TTC549 (cell line): ENCODE results near the gene F12.
A peak's percentile ranks its signal among the peaks of the same experiment; 100 is the strongest.
"Not testable (repeated sequence)": the region's sequence is repeated elsewhere in the genome, so short reads cannot be mapped to it uniquely, and the experiment has no call there.

Experiments
- FAIRE-seq: peaks from 2 replicates; lab custom pipeline; 2012; peaks lifted over from hg19 to GRCh38; lab: Jason Lieb, UNC

Gene F12

DNA sequence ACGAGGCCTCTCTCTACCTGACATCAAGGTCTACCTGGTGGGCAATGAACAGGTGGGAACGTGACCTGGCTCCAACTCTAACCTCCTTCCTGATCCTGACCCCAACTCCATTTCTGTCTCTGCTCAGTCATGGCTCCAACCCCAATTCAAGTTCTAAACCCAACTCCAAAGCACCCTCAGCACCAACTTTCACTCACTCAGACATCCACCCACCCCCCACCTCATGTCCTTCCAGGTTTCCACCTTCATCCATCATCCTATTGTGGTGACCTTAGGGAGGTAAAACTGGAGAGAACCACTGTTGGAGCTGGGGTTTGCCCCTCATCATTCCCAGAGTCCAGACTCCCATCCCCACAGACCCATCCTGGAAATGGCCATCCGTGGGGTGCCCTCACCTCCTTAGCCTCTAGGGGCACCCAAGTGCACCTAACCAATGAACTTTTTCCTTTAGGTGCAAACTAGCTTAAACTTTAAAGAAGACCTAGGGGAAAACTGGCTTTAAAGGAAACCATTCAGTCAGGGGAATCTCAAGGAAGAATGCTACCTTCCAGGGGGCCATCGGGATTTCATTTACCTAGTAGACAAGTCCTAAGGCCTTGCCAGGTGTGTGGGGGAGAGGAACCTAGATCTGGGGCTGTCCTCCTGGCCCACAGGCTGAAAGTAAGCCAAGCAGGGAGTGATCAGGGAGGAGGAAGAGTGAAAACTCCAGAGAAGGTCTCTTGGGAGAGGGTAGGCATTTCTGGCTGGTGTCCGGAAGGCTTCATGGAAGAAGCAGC, 40.3 kb downstream of the F12 start:
- no peak for FAIRE-seq

DNA sequence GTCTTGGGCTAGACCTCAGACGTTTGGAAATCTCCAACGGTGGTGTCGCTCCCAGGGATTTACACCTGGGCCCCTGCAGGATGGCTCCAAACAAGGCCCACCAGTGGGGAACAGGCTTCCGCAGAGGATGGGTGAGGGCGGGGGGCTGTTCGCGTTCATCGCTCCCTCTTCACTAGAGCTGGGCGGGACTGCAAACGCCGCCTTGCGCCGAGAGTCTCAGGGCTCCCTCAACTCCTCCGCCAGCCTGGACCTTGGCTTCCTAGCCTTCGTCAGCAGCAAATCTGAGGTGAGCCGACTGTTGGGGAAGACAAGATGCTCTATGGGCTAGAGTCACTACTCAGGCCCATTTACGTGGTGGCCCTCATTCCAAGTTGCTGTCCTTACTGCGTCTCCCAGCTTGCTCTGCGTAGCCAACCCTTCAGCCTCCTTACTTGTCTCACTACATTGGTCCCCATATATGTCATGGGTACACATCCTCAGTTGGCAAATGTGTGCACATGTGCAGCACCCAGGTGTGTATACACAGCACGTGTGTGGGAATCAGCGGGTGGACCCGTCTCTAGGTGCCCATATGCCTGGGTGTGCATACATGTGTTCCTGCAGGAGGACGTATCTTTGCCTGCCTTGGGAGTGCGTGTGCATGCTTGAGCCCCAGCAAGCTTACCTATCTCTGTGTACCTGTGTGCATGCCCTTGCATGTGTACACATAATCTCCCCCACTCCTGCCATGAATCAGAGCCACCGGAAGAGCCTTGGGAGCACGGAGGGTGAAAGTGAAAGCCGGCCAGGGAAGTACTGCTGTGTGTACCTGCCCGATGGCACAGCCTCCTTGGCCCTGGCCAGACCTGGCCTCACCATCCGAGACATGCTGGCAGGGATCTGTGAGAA, 41.1 kb downstream of the F12 start:
- FAIRE-seq = no peak

DNA sequence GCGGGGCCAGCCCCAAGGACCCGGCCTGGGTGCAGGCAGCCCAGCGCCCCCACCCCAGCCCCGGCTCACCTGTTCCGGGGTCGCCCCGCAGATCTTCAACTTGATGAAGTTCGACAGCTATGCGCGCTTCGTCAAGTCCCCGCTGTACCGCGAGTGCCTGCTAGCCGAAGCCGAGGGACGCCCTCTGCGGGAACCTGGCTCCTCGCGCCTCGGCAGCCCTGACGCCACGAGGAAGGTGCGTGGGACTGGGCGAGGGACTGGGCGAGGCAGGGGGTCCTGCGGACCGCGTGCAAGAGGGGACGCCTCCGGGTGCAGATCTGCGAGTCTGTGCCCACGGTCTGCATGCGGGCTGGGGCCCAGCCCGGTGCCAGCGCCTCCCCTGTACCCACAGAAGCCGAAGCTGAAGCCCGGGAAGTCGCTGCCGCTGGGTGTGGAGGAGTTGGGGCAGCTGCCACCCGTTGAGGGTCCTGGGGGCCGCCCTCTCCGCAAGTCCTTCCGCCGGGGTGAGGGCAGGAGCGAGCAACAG, 42.0 kb downstream of the F12 start:
- FAIRE-seq = no peak

DNA sequence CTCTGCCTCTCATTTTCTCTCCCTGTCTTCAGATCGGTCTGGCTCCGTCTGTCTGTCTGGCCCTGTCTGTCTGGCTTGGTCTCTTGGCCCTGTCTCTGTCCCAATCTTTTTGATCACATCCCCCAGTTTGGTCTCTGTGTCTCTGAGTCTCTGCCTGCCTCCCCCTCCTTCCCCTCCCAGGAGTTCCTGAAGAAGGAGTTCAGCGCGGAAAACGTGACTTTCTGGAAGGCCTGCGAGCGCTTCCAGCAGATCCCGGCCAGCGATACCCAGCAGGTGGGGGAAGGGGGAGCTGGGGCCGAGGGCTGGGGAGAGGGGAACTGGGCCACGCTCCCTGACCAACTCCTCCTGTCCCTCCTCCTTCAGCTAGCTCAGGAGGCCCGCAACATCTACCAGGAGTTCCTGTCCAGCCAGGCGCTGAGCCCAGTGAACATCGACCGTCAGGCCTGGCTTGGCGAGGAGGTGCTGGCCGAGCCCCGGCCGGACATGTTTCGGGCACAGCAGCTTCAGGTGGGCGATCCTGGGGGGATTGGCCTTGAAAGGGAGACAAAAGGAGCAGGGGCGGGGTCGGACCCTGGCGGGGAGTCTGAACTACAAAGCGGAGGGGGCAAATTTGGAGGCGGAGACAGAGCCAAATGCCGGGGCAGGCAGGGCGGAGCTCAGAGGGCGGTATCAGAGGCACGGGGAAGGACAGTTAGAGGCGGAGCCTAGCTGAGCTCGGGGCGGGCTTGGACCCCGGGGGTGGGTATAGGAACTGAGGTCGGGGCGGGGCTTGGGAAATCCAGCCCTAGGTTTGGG, 42.6 kb downstream of the F12 start:
- FAIRE-seq = peak; percentile 55

DNA sequence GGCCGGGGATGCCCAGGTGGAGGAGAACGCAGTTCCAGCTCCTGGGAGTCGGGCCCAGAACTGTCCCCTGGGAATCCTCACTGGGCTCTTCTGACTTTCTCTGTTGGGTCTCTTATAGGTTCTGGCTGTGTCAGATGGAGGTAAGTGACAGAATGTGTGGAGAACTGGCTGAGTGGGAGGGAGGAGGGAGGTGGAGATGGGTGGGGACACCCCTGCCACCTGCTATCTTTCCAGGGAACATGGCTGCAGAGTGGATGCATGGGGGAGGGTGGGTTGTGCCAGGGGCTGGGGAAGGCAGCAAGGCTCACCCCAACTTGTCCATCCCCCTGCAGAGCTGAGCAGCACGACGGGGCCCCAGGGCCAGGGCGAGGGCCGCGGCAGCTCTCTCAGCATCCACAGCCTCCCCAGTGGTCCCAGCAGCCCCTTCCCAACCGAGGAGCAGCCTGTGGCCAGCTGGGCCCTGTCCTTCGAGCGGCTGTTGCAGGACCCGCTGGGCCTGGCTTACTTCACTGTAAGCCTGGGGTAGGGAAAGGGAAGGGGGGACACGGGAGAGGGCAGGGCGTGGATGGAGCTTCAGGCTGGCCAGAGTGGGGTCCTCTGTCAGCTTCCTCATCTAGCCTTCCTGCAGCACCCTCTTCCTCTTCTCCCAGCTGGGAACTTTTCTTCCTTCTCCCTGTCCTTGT, 43.4 kb downstream of the F12 start:
- no peak for FAIRE-seq

DNA sequence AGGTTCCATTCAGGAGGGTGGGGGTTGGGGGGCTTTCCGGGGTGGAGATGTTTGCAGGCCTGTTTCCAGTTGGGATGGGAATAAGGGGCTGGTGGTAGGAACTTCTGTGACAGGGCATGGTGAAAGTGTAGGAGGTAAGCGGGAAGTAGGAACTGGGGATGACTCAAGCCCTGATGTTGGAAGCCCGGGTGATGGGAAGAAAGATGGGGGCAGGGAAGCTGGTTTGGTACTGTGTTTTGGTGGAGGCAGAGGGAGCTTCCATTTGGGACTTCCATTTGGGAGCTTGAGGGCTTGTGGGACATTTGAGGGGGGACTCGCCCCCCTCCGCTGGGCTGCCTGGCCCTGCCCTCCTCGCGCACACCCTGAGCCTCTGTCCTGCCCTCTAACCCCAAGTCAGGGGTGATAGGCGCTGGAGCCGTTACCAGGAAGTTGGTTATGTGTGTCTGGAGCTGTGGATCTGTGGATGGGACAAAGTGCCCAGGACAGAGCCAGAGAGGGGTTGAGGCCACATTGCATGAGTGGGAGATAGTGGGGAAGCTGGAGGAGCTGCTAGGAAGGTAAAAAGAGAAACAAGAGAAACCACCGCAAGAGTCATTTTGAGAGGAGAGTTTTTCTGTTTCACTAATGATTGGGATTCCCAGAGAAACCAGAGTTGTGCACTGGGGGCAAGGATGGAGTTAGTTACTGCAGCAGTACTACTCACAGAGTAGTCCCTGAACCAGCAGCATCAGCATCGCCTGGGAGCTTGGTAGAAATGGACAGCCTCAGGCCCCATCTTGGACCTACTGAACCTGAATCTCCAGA, 45.0 kb downstream of the F12 start:
- FAIRE-seq = no peak

DNA sequence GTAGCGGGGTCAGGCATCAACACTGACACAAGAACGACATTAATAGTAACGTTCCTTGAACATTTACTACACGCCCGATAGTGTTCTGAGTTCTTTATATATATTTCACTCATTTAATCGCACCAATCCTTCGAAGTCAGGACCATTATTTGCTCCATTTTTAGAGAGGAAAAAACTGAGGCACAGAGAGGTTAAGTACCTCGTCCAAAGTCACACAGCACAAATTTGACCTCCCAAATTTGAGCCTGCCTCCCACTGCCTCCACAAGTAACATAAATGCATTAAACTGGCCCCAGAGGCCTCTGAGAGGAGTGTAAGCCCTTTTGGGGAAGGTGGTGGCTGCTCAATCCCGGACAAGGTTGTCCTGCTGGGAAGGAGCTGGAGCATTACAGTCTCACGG, 45.8 kb downstream of the F12 start:
- FAIRE-seq = no peak

DNA sequence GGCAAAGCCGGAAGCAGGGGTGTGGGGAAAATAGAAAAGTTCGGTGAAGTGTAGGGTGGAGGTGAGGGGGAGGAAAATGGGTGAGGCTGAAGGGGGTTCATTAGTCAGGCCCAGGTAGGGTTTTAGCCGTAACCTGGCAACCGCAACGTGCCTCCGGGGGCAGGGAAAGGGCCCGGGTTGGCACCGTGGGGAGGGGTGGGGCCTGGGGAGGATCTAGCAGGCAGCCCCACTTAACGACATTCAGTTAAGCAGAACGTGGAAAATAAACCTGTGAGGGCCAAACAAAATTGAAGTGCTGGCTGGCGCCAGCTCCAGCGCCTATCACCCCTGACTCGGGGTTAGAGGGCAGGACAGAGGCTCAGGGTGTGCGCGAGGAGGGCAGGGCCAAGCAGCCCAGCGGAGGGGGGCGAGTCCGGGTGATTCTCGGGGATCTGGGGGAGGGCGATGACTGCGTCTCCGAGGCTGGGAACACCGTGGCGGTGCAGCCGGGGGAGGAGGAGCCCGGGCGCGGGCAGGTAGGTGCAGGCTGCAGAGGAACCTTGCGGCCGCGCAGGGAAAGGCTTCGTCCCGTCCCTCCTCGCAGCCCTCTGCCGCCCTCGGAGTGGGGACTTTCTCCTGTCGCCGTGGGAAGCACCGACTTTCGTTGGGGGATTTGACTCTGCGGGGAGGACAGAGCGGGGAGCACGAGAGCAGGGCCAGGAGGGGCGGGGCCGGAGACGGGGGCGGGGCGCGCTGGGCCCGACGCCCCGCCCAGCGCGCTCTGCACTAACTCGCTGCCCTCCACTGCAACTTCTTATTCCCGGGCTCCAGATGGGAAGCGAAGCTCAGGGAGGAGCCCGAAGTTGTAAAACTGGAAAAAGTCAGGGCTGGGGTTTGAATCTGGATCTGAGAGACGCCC, 46.5 kb downstream of the F12 start:
- FAIRE-seq = no peak

DNA sequence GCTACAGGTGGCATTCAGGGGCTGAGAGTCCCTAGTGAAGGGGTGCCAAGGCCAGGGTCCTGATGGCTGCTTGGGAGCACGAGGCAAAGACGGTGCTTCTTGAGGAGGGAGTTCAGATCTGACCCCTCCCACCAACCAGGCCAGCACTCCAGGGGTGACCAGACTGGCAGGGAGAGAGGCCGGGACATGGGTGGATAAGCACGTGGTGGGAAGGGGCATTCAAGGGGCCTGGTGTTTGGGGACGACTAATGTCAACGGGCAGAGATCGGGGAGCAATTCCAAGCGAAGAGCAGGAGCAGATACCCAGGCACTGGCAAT, 47.1 kb downstream of the F12 start:
- no peak for FAIRE-seq

DNA sequence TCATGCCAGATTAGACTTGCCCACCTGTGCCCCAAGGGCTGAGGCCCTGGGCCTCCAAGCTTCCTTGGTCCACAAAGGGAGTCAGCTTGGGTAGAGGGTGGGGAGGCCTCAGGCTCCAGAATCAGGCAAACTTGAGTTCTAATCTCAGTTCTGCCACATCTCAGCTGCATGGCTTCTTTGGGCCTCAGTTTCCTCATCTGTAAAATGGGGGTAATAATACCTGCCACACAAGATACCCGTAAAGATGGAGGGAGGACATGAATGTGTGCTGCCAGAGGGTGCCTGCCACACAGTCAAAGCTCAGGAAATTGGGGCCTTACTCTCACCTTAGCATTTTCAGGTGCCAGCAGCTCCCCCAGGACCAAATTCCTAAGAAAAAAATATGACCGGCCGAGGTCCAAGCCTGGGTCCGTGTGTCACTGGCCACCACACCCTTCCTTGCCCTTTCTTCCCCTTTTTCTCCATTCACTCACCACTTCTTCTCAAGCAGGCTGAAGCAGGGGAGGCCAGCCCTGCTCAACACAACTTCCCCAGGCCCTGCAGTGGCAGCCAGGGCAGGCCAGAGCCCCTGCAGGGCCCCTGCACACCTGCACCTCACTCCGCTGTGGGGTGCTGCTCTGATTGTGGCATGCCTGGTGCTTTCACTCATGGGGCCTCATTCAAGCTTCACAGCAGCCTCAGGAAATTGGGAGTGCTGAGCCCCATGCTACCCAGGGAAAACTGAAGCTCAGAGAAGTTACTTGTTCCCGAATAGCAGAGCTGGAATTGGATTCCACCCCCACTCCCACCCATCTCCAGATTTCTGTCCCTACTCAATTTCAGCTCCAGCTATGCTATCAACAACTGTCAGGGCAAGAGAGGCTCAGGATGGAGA, 47.7 kb downstream of the F12 start:
- no peak for FAIRE-seq

DNA sequence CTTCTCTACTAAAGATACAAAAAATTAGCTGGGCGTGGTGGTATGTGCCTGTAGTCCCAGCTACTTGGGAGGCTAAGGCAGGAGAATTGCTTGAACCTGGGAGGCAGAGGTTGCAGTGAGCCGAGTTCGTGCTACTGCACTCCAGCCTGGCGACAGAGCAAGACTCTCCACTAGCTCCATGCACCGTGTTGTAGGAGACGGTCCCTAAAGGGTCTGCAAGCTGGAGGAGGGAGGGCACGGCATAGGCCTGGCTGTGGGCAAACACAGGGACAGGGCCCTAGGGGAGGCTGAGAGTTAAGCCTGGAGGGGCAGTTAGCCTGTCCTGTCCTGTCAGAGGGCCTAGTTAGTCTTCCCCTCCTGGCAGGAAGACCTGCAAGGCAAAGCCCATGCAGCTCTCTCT, 48.6 kb downstream of the F12 start:
- not testable (repeated sequence) for FAIRE-seq

DNA sequence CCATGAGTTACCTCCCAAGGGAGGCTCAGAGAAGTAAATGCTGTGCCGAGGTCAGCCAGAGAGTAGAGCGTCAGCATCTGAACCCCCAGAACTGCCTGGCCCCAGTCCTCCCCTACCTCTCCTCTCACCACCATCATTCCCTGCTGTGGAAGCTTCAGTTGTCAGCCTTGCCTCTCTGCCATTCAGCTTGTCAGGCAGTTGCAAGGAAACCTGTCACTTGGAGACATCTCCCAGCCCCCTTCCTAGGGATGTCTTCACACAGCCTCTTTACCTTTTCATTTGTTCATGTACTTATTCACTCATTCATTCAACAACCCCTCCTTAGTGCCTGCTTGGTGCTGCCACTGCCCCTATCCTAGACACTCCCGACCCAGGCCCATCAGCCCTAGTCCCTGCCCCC, 49.5 kb downstream of the F12 start:
- no peak for FAIRE-seq

DNA sequence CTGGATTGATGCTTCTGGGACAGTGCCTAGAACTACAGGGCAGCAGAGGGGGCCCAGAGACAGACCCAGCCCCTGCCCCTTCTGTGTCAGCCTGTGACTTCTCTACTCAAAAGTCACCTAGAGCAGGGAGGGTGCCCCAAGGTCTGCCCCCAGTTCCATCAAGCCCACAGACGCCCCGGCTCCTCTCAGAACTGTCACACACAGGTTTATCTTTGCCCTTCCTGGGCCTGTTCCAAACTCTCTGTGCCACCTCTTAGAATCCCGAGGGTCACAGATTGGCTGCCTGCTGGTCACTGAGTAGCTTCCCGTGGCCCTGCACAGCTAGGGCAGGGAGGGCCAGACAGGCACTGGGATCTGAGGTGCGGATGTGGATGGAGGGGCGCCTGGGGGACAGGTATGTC, 49.9 kb downstream of the F12 start:
- no peak for FAIRE-seq

DNA sequence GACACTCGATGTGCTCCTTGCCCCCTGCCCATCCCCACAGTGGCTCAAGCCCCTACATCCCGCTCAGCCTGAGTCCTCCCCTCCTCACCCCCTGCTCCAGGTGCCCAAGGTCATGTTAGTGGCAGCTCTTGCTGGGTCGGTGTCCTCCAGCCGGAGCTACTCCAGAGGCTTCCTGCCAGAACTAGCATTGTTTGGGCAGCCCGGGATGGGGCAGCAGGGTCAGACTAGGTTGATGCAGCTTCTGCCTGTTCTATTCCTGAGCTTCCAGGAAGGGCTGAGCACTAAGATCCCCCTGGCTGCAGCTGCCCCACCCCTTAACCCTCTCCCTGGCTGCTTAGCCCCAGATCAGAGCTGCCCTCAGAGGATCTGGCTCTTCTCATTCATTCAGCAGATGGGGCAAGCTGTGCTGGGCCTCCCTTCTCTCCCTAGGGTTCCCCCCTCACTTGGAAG, 51.0 kb downstream of the F12 start:
- no peak for FAIRE-seq

DNA sequence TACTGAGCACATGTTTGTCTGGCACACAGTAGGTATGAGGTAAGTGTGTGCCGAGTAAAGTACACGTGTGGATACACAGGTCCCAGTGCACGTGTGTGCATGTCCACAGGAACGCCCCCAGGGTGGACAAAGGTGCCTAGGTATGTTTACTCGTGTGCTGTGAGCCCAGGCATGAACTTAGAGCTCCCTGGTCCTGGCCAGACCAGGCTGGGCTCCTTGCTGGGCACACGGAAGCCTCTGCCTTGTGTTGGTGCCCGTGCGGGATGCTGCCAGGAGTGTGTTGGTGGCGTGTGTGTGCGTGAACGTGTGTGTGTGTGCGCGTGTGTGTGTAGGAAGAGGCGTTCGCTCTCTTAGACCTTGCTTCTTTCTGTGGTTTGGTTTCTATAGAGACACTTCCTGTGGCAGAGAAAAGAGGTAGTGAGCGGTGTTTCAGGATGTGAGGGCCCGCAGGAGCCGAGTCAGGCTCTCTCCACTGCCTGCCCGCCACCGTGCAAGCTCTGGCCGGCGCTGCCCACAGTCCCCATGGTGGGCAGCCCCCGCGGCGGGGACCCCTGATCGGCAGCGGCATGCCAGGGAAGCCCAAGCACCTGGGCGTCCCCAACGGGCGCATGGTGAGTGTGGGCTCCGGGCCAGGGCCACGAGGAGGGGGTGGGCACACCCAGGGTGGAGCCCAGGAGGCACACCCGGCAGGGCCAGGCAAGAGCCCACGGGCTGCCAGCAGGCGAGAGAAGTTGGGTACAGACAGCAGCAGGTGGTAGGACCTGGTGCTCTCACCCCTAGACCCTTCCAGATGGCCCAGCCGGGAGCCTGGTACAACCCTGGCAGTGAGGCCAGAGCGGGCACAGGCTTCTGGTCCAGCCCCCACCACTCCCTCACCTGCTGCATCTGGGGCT, 51.7 kb downstream of the F12 start, which contains the start of gene RGS14:
Gene RGS14, plus strand, starts transcription at position 466 of the 893 bp plus-strand sequence. Its CDS starts 101 bp downstream, at position 567.
- FAIRE-seq = no peak

DNA sequence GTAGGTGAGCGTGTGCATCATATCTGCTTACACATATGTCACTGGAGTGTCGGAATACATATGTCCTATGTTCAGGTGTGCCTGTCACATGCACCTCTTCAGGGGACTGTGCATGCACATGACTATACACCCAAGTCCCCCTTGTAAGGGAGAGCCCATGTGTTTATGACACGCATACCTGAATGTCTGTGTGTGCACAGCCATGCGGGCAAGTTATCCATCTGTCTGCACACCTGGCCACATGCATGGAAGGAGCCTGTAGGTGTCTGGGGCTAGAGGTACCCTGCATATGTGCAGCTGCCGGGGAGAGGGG, 52.3 kb downstream of the F12 start:
- no peak for FAIRE-seq

DNA sequence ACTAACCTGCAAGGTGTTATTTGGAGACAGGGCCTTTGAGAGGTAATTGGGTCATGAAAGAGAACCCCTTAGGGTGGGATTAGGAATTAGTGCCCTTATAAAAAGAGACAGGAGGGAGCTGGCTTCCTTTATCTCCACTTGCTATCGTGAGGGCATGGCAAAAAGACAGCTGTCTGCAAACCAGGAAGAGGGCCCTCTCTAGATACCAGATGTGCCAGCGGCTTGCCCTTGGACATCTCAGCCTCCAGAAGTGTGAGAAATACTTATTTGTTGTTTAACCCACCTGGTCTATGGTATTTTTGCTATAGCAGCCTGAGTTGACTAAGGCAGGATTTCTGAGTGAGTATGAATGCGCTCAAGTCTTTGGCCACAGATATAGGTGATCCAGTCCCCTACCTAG, 52.6 kb downstream of the F12 start:
- no peak for FAIRE-seq

DNA sequence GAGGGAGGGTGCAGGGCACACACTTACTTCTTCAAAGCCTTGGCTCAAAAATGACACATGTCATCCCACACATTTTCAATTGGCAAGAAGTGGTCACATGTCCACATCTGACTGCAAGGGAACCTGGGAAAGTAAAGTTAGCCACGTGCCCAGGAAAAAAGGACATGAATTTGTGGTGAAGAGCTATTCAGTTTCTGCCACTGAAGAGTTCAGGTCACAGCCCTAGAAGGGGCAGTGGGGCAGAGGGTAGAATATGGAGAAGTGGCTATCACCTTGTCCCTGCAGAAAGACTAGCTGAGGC, 53.5 kb downstream of the F12 start:
- FAIRE-seq = no peak
